Stomach smooth muscle (tissue), 2 donors: ENCODE measurements around the gene MCM3AP.

Experiments used
- H3K27ac ChIP-seq: one replicate; pipeline ENCODE4 v1.7.0; 2013; ENCODE audit warnings: mild to moderate bottlenecking, low read length, inconsistent platforms
- H3K27me3 ChIP-seq, 2 donors: one replicate each; pipeline ENCODE4 v1.7.0; 2013; ENCODE audit warnings: low read length in 2 of 2; ENCODE audit not compliant: insufficient read depth in 2 of 2, control insufficient read depth in 1 of 2
- H3K36me3 ChIP-seq, 2 donors: one replicate each; pipeline ENCODE4 v1.7.0; 2013; ENCODE audit warnings: low read length in 2 of 2; ENCODE audit not compliant: control insufficient read depth in 2 of 2, insufficient read depth in 2 of 2
- H3K4me1 ChIP-seq: one replicate; pipeline ENCODE4 v1.7.0; 2013; ENCODE audit warnings: low read length; ENCODE audit not compliant: control insufficient read depth, insufficient read depth
- H3K4me3 ChIP-seq, 2 donors: one replicate each; pipeline ENCODE4 v1.7.0; 2013; ENCODE audit warnings: low read length in 2 of 2
- H3K9ac ChIP-seq, 2 donors: one replicate each; pipeline ENCODE4 v1.7.0; 2013; ENCODE audit warnings: low read length in 2 of 2, mild to moderate bottlenecking in 1 of 2
- H3K9me3 ChIP-seq, 2 donors: one replicate each; pipeline ENCODE4 v1.7.0; 2013; ENCODE audit warnings: low read length in 2 of 2; ENCODE audit not compliant: control insufficient read depth in 2 of 2
- donor health status: healthy.
- donor health status: Pancreatic carcinoma.

The MCM3AP gene

GRCh38 chr21:46269466-46269865 lies 15.9 kb downstream of the MCM3AP start:
- Histone ChIP-seq H3K36me3 (peaks cover 71 to 72% of the 10 kb centered on the region in 2 donors), H3K4me1 (no peaks in the 10 kb centered on the region), H3K27me3 (no peaks in the 10 kb centered on the region), H3K27ac (no peak overlapping the region), H3K4me3 (no peak overlapping the region), H3K9ac (no peak overlapping the region), H3K9me3 (no peaks in the 10 kb centered on the region)

DNA sequence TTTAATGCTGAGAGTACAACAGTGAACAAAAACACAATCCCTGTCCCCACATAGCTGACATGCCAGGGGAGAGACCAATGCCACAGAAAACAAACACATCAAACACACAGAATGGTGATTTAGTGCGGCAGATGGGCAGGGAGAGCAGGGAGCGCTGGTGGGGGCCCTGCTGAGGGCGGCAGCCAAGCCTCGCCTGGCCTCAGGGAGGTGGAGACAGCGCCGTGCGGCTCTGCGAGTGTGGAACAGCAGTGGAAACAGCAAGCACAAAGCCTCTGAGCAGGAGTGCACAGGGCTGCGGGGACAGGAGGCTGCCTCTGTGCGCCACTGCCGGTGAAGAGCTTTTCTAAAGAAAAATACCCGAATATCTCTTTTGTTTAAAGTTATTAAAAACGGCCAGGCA lies 17.0 kb downstream of the MCM3AP start:
- Histone ChIP-seq H3K27me3 (no peaks in the 10 kb centered on the region), H3K4me3 (no peak overlapping the region), H3K9me3 (no peaks in the 10 kb centered on the region), H3K36me3 (peaks cover 64 to 70% of the 10 kb centered on the region in 2 donors), H3K4me1 (no peaks in the 10 kb centered on the region), H3K27ac (no peak overlapping the region), H3K9ac (no peak overlapping the region)

GRCh38 chr21:46266946-46267345 lies 18.5 kb downstream of the MCM3AP start:
- Histone ChIP-seq H3K27ac (no peak overlapping the region), H3K36me3 (peaks cover 53 to 61% of the 10 kb centered on the region in 2 donors), H3K27me3 (no peaks in the 10 kb centered on the region), H3K9ac (no peak overlapping the region), H3K4me3 (no peak overlapping the region), H3K4me1 (no peaks in the 10 kb centered on the region), H3K9me3 (no peaks in the 10 kb centered on the region)

- H3K36me3 ChIP-seq, result peaks cover 56 to 65% of the 10 kb centered on the region in 2 donors
- H3K27ac ChIP-seq, result no peak overlapping the region
- H3K4me1 ChIP-seq, result no peaks in the 10 kb centered on the region
Observed at GRCh38 chr21:46265736-46266525, 19.5 kb downstream of the MCM3AP start.

GRCh38 chr21:46264690-46265144 lies 20.7 kb downstream of the MCM3AP start:
- Histone ChIP-seq H3K27ac (no peak overlapping the region), H3K9ac (no peak overlapping the region), H3K27me3 (no peaks in the 10 kb centered on the region), H3K9me3 (no peaks in the 10 kb centered on the region), H3K36me3 (peaks cover 52 to 65% of the 10 kb centered on the region in 2 donors), H3K4me1 (no peaks in the 10 kb centered on the region), H3K4me3 (no peak overlapping the region)

More at GRCh38 chr21:46265736-46266525, 19.5 kb downstream of the MCM3AP start:
- Histone ChIP-seq H3K9me3 (no peaks in the 10 kb centered on the region), H3K4me3 (no peak overlapping the region), H3K27me3 (no peaks in the 10 kb centered on the region), H3K9ac (no peak overlapping the region)

DNA sequence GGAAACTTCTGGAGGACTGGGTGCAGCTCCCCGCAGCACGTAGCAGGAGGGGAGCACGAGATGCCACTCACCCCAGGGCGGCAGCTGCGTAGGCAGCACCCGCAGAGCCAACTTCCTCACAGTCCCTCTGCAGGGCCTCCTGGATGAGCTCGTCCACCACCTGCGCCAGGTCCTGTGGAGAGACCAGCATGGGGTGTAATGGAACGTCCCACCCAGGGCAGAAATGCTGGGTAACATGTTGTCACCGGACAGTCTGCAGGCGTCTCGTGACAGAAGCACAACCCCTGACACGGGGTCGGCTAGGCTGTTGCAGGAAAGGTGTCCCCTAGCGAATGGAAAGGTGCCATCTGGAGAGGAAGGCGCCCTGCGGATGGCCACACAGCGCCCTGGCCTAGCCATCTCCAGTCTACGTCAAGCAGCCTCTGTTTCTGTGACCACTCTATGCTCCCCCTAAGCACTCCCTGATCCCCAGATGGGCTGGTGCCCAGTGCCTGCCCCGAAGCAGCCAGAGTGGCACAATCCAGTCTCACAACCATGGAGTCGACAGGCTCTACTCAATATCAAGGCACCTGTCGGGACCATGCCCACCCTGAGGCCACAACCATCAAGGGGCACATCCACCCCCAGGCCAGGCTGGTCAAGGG lies 21.2 kb downstream of the MCM3AP start:
- H3K27me3 ChIP-seq, result no peaks in the 10 kb centered on the region
- peaks cover 47 to 61% of the 10 kb centered on the region in 2 donors for H3K36me3 ChIP-seq
- H3K9ac ChIP-seq, result no peak overlapping the region
- no peaks in the 10 kb centered on the region for H3K9me3 ChIP-seq
- H3K4me1 ChIP-seq, result no peaks in the 10 kb centered on the region
- H3K4me3 ChIP-seq, result no peak overlapping the region
- H3K27ac ChIP-seq, result no peak overlapping the region

- Histone ChIP-seq H3K36me3 (peaks cover 64 to 76% of the 10 kb centered on the region in 2 donors), H3K9me3 (no peaks in the 10 kb centered on the region), H3K4me3 (no peak overlapping the region), H3K4me1 (no peaks in the 10 kb centered on the region), H3K27ac (no peak overlapping the region), H3K9ac (no peak overlapping the region), H3K27me3 (no peaks in the 10 kb centered on the region)
Observed at GRCh38 chr21:46256501-46256994, 28.9 kb downstream of the MCM3AP start.

DNA sequence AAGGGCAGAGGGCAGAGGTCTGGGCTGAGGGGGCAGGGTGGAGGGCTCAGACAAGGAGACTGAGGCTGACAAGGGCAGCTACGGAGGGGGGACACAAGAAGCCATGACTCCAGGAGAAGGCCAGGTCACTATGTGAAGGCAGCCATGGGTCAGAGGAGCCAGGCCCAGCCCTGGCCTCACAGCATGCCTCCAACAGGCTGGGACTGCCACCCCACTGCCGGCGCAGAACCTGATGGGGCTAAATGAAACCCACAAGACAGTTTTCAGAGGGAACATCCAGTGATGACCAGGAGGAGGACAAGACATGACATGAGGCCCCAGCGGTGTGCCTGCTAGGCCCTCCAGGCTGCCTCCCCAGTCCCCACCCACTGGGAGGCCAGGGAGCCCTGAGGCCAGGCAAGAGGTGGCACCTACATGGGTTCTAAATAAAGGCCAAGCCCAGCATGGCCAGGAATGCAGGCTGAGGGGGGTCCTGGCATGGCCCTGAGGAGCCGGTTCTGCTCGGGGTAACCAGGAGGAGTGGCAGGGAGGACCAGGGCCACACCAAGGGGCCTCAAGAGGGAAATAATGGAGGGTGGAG lies 29.6 kb downstream of the MCM3AP start:
- peaks cover 65 to 77% of the 10 kb centered on the region in 2 donors for H3K36me3 ChIP-seq
- H3K4me1 ChIP-seq, result no peaks in the 10 kb centered on the region
- no peaks in the 10 kb centered on the region for H3K27me3 ChIP-seq
- H3K9ac ChIP-seq, result no peak overlapping the region
- no peaks in the 10 kb centered on the region for H3K9me3 ChIP-seq
- no peak overlapping the region for H3K27ac ChIP-seq
- H3K4me3 ChIP-seq, result no peak overlapping the region

DNA sequence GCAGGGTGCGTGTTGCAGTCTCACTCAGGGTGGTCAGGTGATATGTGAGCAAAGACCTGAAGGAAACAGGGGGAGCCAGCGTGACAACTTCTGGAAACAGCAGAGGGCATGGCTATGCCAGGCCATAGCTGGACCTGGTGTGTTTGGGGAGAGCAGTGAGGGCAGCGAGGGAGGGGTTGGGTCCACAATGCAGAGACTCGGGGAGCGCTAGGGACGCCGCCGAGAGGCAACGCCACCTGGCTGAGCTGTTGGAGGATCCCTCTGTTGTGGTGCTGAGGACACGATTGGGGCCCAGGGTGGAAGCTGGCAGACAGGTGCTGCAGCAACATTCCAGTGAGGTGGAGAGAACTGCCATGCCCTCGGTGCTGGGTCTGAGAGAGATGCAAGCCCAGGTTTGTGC lies 30.2 kb downstream of the MCM3AP start:
- Histone ChIP-seq H3K9ac (no peak overlapping the region), H3K4me1 (no peaks in the 10 kb centered on the region), H3K36me3 (peaks cover 67 to 77% of the 10 kb centered on the region in 2 donors), H3K4me3 (no peak overlapping the region), H3K27me3 (no peaks in the 10 kb centered on the region), H3K27ac (no peak overlapping the region), H3K9me3 (no peaks in the 10 kb centered on the region)

- no peaks in the 10 kb centered on the region for H3K4me1 ChIP-seq
- no peaks in the 10 kb centered on the region for H3K27me3 ChIP-seq
- no peak overlapping the region for H3K4me3 ChIP-seq
- peaks cover 72 to 81% of the 10 kb centered on the region in 2 donors for H3K36me3 ChIP-seq
- no peak overlapping the region for H3K9ac ChIP-seq
- no peak overlapping the region for H3K27ac ChIP-seq
- no peaks in the 10 kb centered on the region for H3K9me3 ChIP-seq
Observed at GRCh38 chr21:46254208-46254975, 31.0 kb downstream of the MCM3AP start.
